Measurements from ENCODE around the gene DSG1.

GRCh38 chr18:31280502-31280901, 37.5 kb upstream of the DSG1 start:
- TF ChIP-seq CTCF (IDR thresholded peaks at IDR 0.05; ENCODE audit: low read length) (no peak), EZH2 (optimal IDR thresholded peaks at IDR 0.05; ENCODE audit: low read depth, low read length) (no peak)
